Ascending aorta (tissue), 2 donors: Measurements from ENCODE around the gene UBE2D2. TPM values are rescaled to one million over a fixed set of nuclear protein-coding genes. Genes with fewer than 3 reads are reported as not detected.
"Not testable (repeated sequence)": the region's sequence is repeated elsewhere in the genome, so short reads cannot be mapped to it uniquely, and the experiment has no call there.

Experiments used
- DNase-seq, 2 donors: peaks; one replicate each; pipeline ENCODE4 v3.0.0-alpha.2; 2019; ENCODE audit warnings: low spot score in 2 of 2
- H3K27ac ChIP-seq, 2 donors: fragments of 200-600 bp; sonication (generic); one replicate each; pipeline ENCODE4 v1.5.1; 2016 to 2017; ENCODE audit warnings: mild to moderate bottlenecking in 1 of 2
- H3K27me3 ChIP-seq: fragments of 200-600 bp; sonication (generic); one replicate; pipeline ENCODE4 v1.5.1; 2017
- H3K36me3 ChIP-seq, 2 donors: fragments of 200-600 bp; sonication (generic); one replicate each; pipeline ENCODE4 v1.5.1; 2016
- H3K4me1 ChIP-seq, 2 donors: fragments of 200-600 bp; sonication (generic); one replicate each; pipeline ENCODE4 v1.5.1; 2016 to 2017; ENCODE audit warnings: mild to moderate bottlenecking in 1 of 2
- H3K4me3 ChIP-seq, 2 donors: fragments of 200-600 bp; sonication (generic); one replicate each; pipeline ENCODE4 v1.5.1; 2016 to 2017; ENCODE audit warnings: mild to moderate bottlenecking in 1 of 2
- H3K9me3 ChIP-seq, 2 donors: fragments of 200-600 bp; sonication (generic); one replicate each; pipeline ENCODE4 v1.5.1; 2016
- CTCF ChIP-seq, 3 experiments: fragments of 200-600 bp in 2 of 3; fragments of 450-650 bp in 1 of 3; sonication (generic) in 2 of 3; IDR thresholded peaks; one replicate each; pipeline ENCODE4 v1.5.1; 2016 to 2019; ENCODE audit warnings: antibody characterized with exemption in 3 of 3, mild to moderate bottlenecking in 1 of 3, moderate library complexity in 1 of 3
- intact Hi-C: fragments of 100-400 bp; cut with DNase I; formaldehyde crosslinking; loops from one replicate; pipeline ENCODE4 v1.15.1; 2023
- total RNA-seq: library from RNA; depleted of rRNA; stranded (reverse); fragments of >200 nt; gene quantifications from one replicate; pipeline ENCODE4 v1.1.0, GENCODE V29; 2016

UBE2D2 gene
- 65.9 TPM for total RNA-seq

GRCh38 chr5:139560752-139561654 lies at the start of gene UBE2D2:
Gene UBE2D2 (plus strand): TSS chr5:139561339. CDS start chr5:139561792, 453 bp downstream.
- Histone ChIP-seq H3K9me3 (no peaks in the 10 kb centered on the region), H3K4me1 (peaks cover 14 to 38% of the 10 kb centered on the region in 2 donors), H3K36me3 (no peaks in the 10 kb centered on the region), H3K4me3 (peak within 1 kb of the TSS; percentile 86 to 91), H3K27ac (peak within 1 kb of the TSS; percentile 96 to 99), H3K27me3 (no peaks in the 10 kb centered on the region)
- TF ChIP-seq CTCF (IDR thresholded peaks at IDR 0.05): no peak
- peak; percentile 78 to 98 for DNase-seq
- intact Hi-C loops: loop anchor here (1.0 to 10.0 kb wide), 5 partner anchors 43 to 266 kb away; partner anchors contain the start of genes DNAJC18, MATR3 and SPATA24

- H3K36me3 ChIP-seq: no peaks in the 10 kb centered on the region
- TF ChIP-seq CTCF (IDR thresholded peaks at IDR 0.05): no peak
- no peaks in the 10 kb centered on the region for H3K9me3 ChIP-seq
- peaks cover 0 to 2% of the 10 kb centered on the region in 2 donors for H3K4me1 ChIP-seq
- no peak overlapping the region for H3K4me3 ChIP-seq
- intact Hi-C loops: loop anchor here (1.0 kb wide), 2 partner anchors 31 to 91 kb away; partner anchors contain the start of gene STING1
- H3K27me3 ChIP-seq: no peaks in the 10 kb centered on the region
- no peak for DNase-seq
- H3K27ac ChIP-seq: no peak overlapping the region
These were observed 48.3 kb upstream of the UBE2D2 start for GRCh38 chr5:139512786-139513390.

- not testable (repeated sequence) for H3K4me3 ChIP-seq, H3K36me3 ChIP-seq, H3K27ac ChIP-seq, H3K27me3 ChIP-seq, H3K4me1 ChIP-seq, H3K9me3 ChIP-seq
- intact Hi-C loops: loop anchor here (1.0 kb wide), 2 partner anchors 31 to 91 kb away; partner anchors contain the start of gene STING1
- TF ChIP-seq CTCF (IDR thresholded peaks at IDR 0.05): peak; percentile 75 to 78 (median 77)
- DNase-seq: peak; percentile 59 to 89
These were observed 47.7 kb upstream of the UBE2D2 start for GRCh38 chr5:139513434-139513833.

- TF ChIP-seq CTCF (IDR thresholded peaks at IDR 0.05): no peak
- intact Hi-C loops: loop anchor here (1.0 kb wide), 2 partner anchors 32 to 92 kb away; partner anchors contain the start of gene STING1
- Histone ChIP-seq H3K4me1 (peaks cover 0 to 2% of the 10 kb centered on the region in 2 donors), H3K27me3 (no peaks in the 10 kb centered on the region), H3K27ac (no peak overlapping the region), H3K4me3 (no peak overlapping the region), H3K9me3 (no peaks in the 10 kb centered on the region), H3K36me3 (no peaks in the 10 kb centered on the region)
- DNase-seq: no peak
These were observed 47.2 kb upstream of the UBE2D2 start for GRCh38 chr5:139513852-139514485.

GRCh38 chr5:139514486-139514856 lies 46.7 kb upstream of the UBE2D2 start:
- H3K4me1 ChIP-seq: peaks cover 0 to 2% of the 10 kb centered on the region in 2 donors
- H3K36me3 ChIP-seq: no peaks in the 10 kb centered on the region
- no peak overlapping the region for H3K27ac ChIP-seq
- no peak for DNase-seq
- H3K4me3 ChIP-seq: no peak overlapping the region
- H3K9me3 ChIP-seq: no peaks in the 10 kb centered on the region
- intact Hi-C loops: no loop called here
- no peak for TF ChIP-seq CTCF (IDR thresholded peaks at IDR 0.05)
- no peaks in the 10 kb centered on the region for H3K27me3 ChIP-seq
